ENCODE data around the gene GMDS. TPM values are rescaled to one million over a fixed set of nuclear protein-coding genes. Genes with fewer than 3 reads are reported as not detected.
A peak's percentile ranks its signal among the peaks of the same experiment; 100 is the strongest.

The GMDS gene
- total RNA-seq, 6 experiments from 2014 or later, result 13.2 to 18.0 (median 14.7) TPM

GRCh38 chr6:1915226-1915625 lies 330.2 kb downstream of the GMDS start:
- no peaks in the 10 kb centered on the region; the same call in 1 of the 2 replicates for H3K27me3 Mint-ChIP-seq (ENCODE audit: insufficient read depth)
- DNase-seq, result no peak
- H3K9me3 Mint-ChIP-seq, result no peaks in the 10 kb centered on the region
- H3K4me3 Mint-ChIP-seq, result no peak overlapping the region
- TF ChIP-seq CTCF (IDR thresholded peaks at IDR 0.05), result no peak
- peak overlapping the region; percentile 98; the same call in 1 of the 2 replicates for H3K27ac Mint-ChIP-seq
- peaks cover 7% of the 10 kb centered on the region; the same call in 1 of the 2 replicates for H3K36me3 Mint-ChIP-seq (ENCODE audit: low read depth)
- peaks cover 53% of the 10 kb centered on the region for H3K4me1 Mint-ChIP-seq (ENCODE audit: low read depth)

GRCh38 chr6:1913577-1913976 lies 331.8 kb downstream of the GMDS start:
- H3K4me1 Mint-ChIP-seq (ENCODE audit: low read depth), result peaks cover 66% of the 10 kb centered on the region
- H3K9me3 Mint-ChIP-seq, result no peaks in the 10 kb centered on the region
- H3K27ac Mint-ChIP-seq, result no peak overlapping the region
- TF ChIP-seq CTCF (IDR thresholded peaks at IDR 0.05), result no peak
- no peak overlapping the region for H3K4me3 Mint-ChIP-seq
- no peaks in the 10 kb centered on the region; the same call in 1 of the 2 replicates for H3K27me3 Mint-ChIP-seq (ENCODE audit: insufficient read depth)
- no peak for DNase-seq
- H3K36me3 Mint-ChIP-seq (ENCODE audit: low read depth), result peaks cover 9% of the 10 kb centered on the region; the same call in 1 of the 2 replicates

GRCh38 chr6:1912731-1913130 lies 332.7 kb downstream of the GMDS start:
- Mint-ChIP-seq H3K4me1 (ENCODE audit: low read depth) (peaks cover 58% of the 10 kb centered on the region), H3K9me3 (no peaks in the 10 kb centered on the region), H3K36me3 (ENCODE audit: low read depth) (peaks cover 11% of the 10 kb centered on the region; the same call in 1 of the 2 replicates), H3K27me3 (ENCODE audit: insufficient read depth) (no peaks in the 10 kb centered on the region), H3K27ac (no peak overlapping the region), H3K4me3 (no peak overlapping the region)
- TF ChIP-seq CTCF (IDR thresholded peaks at IDR 0.05), result no peak
- DNase-seq, result no peak

DNA sequence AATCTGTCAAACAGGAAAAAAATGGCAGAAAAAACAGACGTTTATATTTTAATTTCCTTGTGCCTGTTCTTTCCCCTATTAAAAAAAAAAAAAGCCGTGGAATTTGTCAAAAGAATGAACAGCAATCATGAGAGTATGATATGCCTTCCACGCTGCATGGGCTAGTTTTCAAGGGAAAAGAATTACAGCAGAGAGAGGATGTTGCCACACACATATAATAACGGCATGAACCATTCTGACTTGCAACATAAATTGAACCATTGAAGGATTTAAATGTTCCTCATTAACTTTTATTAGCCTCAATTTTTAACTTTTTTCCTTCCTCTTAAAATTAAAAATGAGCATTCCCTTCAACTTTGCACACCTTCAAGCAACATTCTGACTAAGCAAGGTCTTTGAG lies 333.9 kb downstream of the GMDS start:
- no peak for DNase-seq
- no peaks in the 10 kb centered on the region for H3K27me3 Mint-ChIP-seq (ENCODE audit: insufficient read depth)
- H3K27ac Mint-ChIP-seq, result peak overlapping the region; percentile 86
- H3K4me1 Mint-ChIP-seq (ENCODE audit: low read depth), result peaks cover 46% of the 10 kb centered on the region
- H3K36me3 Mint-ChIP-seq (ENCODE audit: low read depth), result peaks cover 12% of the 10 kb centered on the region; the same call in 1 of the 2 replicates
- no peak for TF ChIP-seq CTCF (IDR thresholded peaks at IDR 0.05)
- H3K9me3 Mint-ChIP-seq, result no peaks in the 10 kb centered on the region
- H3K4me3 Mint-ChIP-seq, result no peak overlapping the region

DNA sequence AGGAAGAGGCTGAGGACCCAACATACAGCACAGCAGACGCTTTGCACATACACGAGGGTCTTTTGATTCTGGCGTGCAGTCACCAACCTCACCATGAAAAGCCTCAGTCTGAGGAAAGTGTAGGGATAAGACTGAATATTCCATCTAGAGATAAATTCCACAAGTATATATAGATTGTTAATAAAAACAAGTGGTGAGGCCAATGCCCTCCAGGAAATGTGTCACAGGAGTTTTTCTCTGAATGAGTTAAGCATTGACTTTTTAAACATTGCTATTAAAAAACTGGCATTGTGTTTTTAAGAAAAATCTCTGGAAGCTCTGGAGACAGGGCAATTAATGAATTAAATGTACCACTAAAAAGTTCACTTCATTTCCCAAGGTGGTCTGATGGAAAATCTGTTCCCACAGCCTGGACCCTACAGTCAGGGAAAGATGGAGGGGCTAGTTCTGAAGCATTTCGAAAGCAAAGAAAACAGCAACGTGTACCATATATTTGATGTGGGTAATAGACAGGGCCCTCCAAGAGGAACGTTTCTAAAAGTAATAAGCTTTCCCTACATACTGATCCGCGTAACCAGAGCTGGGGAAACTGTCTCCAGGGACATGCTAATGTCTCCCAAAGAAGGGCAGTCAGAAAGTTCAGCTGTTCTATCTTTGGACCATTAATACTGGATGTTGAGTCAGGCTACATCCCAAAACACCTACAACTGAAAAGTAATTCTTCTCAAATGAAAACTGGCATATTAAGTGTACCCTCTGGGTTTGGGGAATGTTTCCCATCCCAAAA lies 334.6 kb downstream of the GMDS start:
- Mint-ChIP-seq H3K4me1 (ENCODE audit: low read depth) (peaks cover 39% of the 10 kb centered on the region), H3K4me3 (peak overlapping the region; percentile 55; the same call in 1 of the 2 replicates)
- peak; percentile 9 for DNase-seq

More for the DNA sequence above, 334.6 kb downstream of the GMDS start:
- H3K9me3 Mint-ChIP-seq, result no peaks in the 10 kb centered on the region
- no peaks in the 10 kb centered on the region for H3K27me3 Mint-ChIP-seq (ENCODE audit: insufficient read depth)
- TF ChIP-seq CTCF (IDR thresholded peaks at IDR 0.05), result no peak
- peaks cover 12% of the 10 kb centered on the region; the same call in 1 of the 2 replicates for H3K36me3 Mint-ChIP-seq (ENCODE audit: low read depth)
- peak overlapping the region; percentile 86 for H3K27ac Mint-ChIP-seq
